Panc1 (cell line): ENCODE measurements around the gene ZCCHC24. TPM values are rescaled to one million over a fixed set of nuclear protein-coding genes. Genes with fewer than 3 reads are reported as not detected.
A peak's percentile ranks its signal among the peaks of the same experiment; 100 is the strongest.

ENCODE experiments used
- ATAC-seq: fragments of 200-7000 bp; cut with Tn5 transposase; 2 replicates; pipeline ENCODE4 v1.9.1; 2020; ENCODE audit warnings: mild to moderate bottlenecking, moderate library complexity
- BruUV-seq: library from RNA; stranded (reverse); fragments of 400-500 nt; replicated peaks from 2 replicates; lab custom pipeline; 2021; lab: Mats Ljungman, UMichigan
- CTCF ChIA-PET: fragments of 300-600 bp; sonication (Branson Sonifier 250); formaldehyde crosslinking; loops from one replicate; lab custom pipeline; 2022; ENCODE audit warnings: antibody characterized with exemption; lab: Charles Lee
- POLR2A ChIA-PET: fragments of 300-600 bp; sonication (Branson Sonifier 250); formaldehyde crosslinking; loops from one replicate; lab custom pipeline; 2022; ENCODE audit warnings: antibody characterized with exemption; lab: Charles Lee
- DNase-seq: peaks from one replicate; pipeline ENCODE4 v3.0.0-alpha.2; 2010; ENCODE audit warnings: low read depth, low spot score
- H3K27ac ChIP-seq: 2 replicates; pipeline ENCODE4 v1.5.1; 2011; ENCODE audit warnings: mild to moderate bottlenecking, low read length, inconsistent platforms
- H3K27me3 ChIP-seq: fragments of 200-500 bp; sonication (Bioruptor generic); 2 replicates; pipeline ENCODE4 v1.6.0; 2014; ENCODE audit warnings: low read length, inconsistent platforms; ENCODE audit not compliant: control insufficient read depth, insufficient read depth
- H3K36me3 ChIP-seq: fragments of 200-500 bp; sonication (Bioruptor generic); 2 replicates; pipeline ENCODE4 v1.5.1; 2014; ENCODE audit warnings: inconsistent platforms, mild to moderate bottlenecking, low read length, moderate library complexity; ENCODE audit not compliant: control insufficient read depth, insufficient read depth
- H3K4me1 ChIP-seq: 2 replicates; pipeline ENCODE4 v1.5.1; 2011; ENCODE audit warnings: inconsistent platforms, mild to moderate bottlenecking, low read length, moderate library complexity; ENCODE audit not compliant: control insufficient read depth, insufficient read depth
- H3K4me3 ChIP-seq, 2 experiments: 2 replicates each; pipeline ENCODE4 v1.5.1; 2011 to 2012; ENCODE audit warnings: low read depth in 2 of 2, low read length in 2 of 2, mild to moderate bottlenecking in 2 of 2, inconsistent platforms in 1 of 2, moderate library complexity in 1 of 2
- H3K9me3 ChIP-seq: fragments of 200-500 bp; sonication (Bioruptor generic); 2 replicates; pipeline ENCODE4 v1.5.1; 2014; ENCODE audit warnings: low read depth, mild to moderate bottlenecking, inconsistent platforms, low read length, moderate library complexity; ENCODE audit not compliant: control insufficient read depth, insufficient read depth
- POLR2AphosphoS5 ChIP-seq: IDR thresholded peaks from 2 replicates; pipeline ENCODE4 v1.6.1; 2012; ENCODE audit warnings: mild to moderate bottlenecking, low read depth, low read length, moderate library complexity
- SIN3A ChIP-seq: IDR thresholded peaks from 2 replicates; pipeline ENCODE4 v1.6.1; 2012; ENCODE audit warnings: low read depth, mild to moderate bottlenecking, low read length, moderate library complexity, borderline replicate concordance; ENCODE audit not compliant: insufficient read depth
- TCF7L2 ChIP-seq: IDR thresholded peaks from 2 replicates; pipeline ENCODE4 v1.6.1; 2011; ENCODE audit warnings: mild to moderate bottlenecking, low read depth, low read length, inconsistent platforms
- in situ Hi-C: cut with HindIII; loops from 2 replicates; pipeline ENCODE4 v1.10.0; 2016; ENCODE audit warnings: low sequenced_read_pairs, low pct_unique_long_range_greater_than_20kb
- intact Hi-C: fragments of 100-400 bp; cut with micrococcal nuclease; formaldehyde crosslinking; loops from one replicate; pipeline ENCODE4 v1.10.0; 2022; ENCODE audit not compliant: unreplicated experiment
- total RNA-seq: library from RNA; stranded (reverse); gene quantifications from one replicate; pipeline ENCODE4 v1.2.1, GENCODE V29; 2021; ENCODE audit not compliant: unreplicated experiment
- TF ChIP-seq, protein P1 (sequence below), 2 experiments: IDR thresholded peaks; 2 replicates each; pipeline ENCODE4 v1.6.1; 2011 to 2012; ENCODE audit warnings: low read depth in 2 of 2, control low read depth in 1 of 2, low read length in 1 of 2, mild to moderate bottlenecking in 1 of 2, moderate library complexity in 1 of 2; ENCODE audit not compliant: insufficient read depth in 1 of 2
- TF ChIP-seq, protein P2 (sequence below): fragments of 450-650 bp; IDR thresholded peaks from 2 replicates; pipeline ENCODE4 v1.5.1; 2017; ENCODE audit warnings: mild to moderate bottlenecking

The ZCCHC24 gene
- total RNA-seq, 1 experiment from 2014 or later, result 7.8 TPM

DNA sequence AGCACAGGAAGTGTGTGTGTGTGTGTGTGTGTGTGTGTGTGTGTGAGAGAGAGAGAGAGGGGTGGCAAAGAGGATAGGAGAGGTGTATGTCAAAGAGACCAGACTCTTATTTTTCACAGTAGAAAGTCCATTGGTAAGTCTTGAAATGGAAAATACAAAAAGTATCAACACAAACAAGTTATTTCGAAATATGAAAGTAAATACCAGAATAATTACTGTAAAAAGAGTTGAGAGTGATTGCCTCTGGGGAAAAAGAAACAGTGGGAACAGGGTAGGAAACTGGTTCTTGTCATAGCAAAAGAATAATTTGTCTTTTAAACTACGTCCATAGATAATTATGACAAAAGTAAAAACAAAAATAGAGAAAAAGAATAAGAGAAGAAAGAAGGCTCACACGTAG is 37.9 kb upstream of the ZCCHC24 start:
- in situ Hi-C loops (no loop called here), intact Hi-C loops (no loop called here)
- POLR2A ChIA-PET, result no interaction called here
- no peak overlapping the region for H3K4me3 ChIP-seq
- no peak overlapping the region for H3K27ac ChIP-seq
- CTCF ChIA-PET, result no interaction called here
- ATAC-seq (no peak), DNase-seq (no peak)
- no peaks in the 10 kb centered on the region for H3K9me3 ChIP-seq
- no peaks in the 10 kb centered on the region for H3K36me3 ChIP-seq
- H3K27me3 ChIP-seq, result 0 out of 2 replicates have a peak, but pooled peaks cover 2% of the 10 kb centered on the region
- BruUV-seq, result no TSS peak
- TF ChIP-seq SIN3A (no peak), POLR2AphosphoS5 (no peak), TCF7L2 (no peak)
- TF ChIP-seq, protein P1, sequence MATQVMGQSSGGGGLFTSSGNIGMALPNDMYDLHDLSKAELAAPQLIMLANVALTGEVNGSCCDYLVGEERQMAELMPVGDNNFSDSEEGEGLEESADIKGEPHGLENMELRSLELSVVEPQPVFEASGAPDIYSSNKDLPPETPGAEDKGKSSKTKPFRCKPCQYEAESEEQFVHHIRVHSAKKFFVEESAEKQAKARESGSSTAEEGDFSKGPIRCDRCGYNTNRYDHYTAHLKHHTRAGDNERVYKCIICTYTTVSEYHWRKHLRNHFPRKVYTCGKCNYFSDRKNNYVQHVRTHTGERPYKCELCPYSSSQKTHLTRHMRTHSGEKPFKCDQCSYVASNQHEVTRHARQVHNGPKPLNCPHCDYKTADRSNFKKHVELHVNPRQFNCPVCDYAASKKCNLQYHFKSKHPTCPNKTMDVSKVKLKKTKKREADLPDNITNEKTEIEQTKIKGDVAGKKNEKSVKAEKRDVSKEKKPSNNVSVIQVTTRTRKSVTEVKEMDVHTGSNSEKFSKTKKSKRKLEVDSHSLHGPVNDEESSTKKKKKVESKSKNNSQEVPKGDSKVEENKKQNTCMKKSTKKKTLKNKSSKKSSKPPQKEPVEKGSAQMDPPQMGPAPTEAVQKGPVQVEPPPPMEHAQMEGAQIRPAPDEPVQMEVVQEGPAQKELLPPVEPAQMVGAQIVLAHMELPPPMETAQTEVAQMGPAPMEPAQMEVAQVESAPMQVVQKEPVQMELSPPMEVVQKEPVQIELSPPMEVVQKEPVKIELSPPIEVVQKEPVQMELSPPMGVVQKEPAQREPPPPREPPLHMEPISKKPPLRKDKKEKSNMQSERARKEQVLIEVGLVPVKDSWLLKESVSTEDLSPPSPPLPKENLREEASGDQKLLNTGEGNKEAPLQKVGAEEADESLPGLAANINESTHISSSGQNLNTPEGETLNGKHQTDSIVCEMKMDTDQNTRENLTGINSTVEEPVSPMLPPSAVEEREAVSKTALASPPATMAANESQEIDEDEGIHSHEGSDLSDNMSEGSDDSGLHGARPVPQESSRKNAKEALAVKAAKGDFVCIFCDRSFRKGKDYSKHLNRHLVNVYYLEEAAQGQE (IDR thresholded peaks at IDR 0.05; ENCODE audit: insufficient read depth in 1 of 2, low read depth in 2 of 2, low read length in 1 of 2), result no peak
- TF ChIP-seq, protein P2, sequence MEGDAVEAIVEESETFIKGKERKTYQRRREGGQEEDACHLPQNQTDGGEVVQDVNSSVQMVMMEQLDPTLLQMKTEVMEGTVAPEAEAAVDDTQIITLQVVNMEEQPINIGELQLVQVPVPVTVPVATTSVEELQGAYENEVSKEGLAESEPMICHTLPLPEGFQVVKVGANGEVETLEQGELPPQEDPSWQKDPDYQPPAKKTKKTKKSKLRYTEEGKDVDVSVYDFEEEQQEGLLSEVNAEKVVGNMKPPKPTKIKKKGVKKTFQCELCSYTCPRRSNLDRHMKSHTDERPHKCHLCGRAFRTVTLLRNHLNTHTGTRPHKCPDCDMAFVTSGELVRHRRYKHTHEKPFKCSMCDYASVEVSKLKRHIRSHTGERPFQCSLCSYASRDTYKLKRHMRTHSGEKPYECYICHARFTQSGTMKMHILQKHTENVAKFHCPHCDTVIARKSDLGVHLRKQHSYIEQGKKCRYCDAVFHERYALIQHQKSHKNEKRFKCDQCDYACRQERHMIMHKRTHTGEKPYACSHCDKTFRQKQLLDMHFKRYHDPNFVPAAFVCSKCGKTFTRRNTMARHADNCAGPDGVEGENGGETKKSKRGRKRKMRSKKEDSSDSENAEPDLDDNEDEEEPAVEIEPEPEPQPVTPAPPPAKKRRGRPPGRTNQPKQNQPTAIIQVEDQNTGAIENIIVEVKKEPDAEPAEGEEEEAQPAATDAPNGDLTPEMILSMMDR, result no peak
- no peaks in the 10 kb centered on the region for H3K4me1 ChIP-seq

DNA sequence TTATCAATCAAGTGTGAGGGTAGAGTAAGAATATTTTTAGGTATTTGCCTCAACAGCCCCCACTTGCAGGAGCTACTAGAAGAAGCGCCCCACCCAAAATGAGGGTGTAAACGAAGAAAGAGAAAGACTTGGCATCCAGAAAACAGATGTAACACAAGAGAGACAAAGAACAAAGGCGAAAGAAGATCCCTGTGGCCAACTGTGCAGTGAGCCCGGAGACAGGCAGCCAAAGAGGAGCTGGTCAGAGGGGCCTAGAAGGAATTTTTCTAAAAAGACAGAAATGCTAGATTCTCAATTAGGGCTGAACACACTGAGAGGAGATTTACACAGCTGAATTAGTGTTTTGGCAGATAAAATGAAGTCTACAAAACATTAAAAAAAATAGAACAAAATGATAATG is 37.3 kb upstream of the ZCCHC24 start:
- H3K36me3 ChIP-seq, result no peaks in the 10 kb centered on the region
- no peak for ATAC-seq
- DNase-seq, result no peak
- H3K4me3 ChIP-seq, result no peak overlapping the region
- in situ Hi-C loops, result no loop called here
- no TSS peak for BruUV-seq
- TF ChIP-seq SIN3A, result no peak
- TF ChIP-seq, protein P1 (IDR thresholded peaks at IDR 0.05; ENCODE audit: insufficient read depth in 1 of 2, low read depth in 2 of 2, low read length in 1 of 2), result no peak
- TF ChIP-seq TCF7L2, result no peak
- TF ChIP-seq POLR2AphosphoS5, result no peak
- TF ChIP-seq, protein P2, result 0 out of 2 replicates have a peak, but pooled peaks have one; percentile 5
- no peaks in the 10 kb centered on the region for H3K4me1 ChIP-seq
- intact Hi-C loops, result no loop called here
- CTCF ChIA-PET, result no interaction called here
- no peak overlapping the region for H3K27ac ChIP-seq
- POLR2A ChIA-PET, result no interaction called here
- 0 out of 2 replicates have a peak, but pooled peaks cover 2% of the 10 kb centered on the region for H3K27me3 ChIP-seq
- H3K9me3 ChIP-seq, result no peaks in the 10 kb centered on the region
